Stomach (tissue), 9 donors: ENCODE data around the gene DYDC1. TPM values are rescaled to one million over a fixed set of nuclear protein-coding genes. Genes with fewer than 3 reads are reported as not detected.
A peak's percentile ranks its signal among the peaks of the same experiment; 100 is the strongest.

Experiments
- DNase-seq, 2 donors: peaks; one replicate each; pipeline versions ENCODE4 v3.0.0 to v3.0.0-alpha.2; 2013 to 2019
- H3K27ac ChIP-seq, 5 donors: fragments of 200-600 bp in 4 of 5; sonication (generic) in 4 of 5; one replicate each; pipeline ENCODE4 v1.5.1; 2013 to 2019; ENCODE audit warnings: mild to moderate bottlenecking in 1 of 5, moderate library complexity in 1 of 5
- H3K27me3 ChIP-seq, 3 donors: fragments of 200-600 bp; sonication (generic); one replicate each; pipeline ENCODE4 v1.5.1; 2017 to 2019; ENCODE audit warnings: mixed run types in 1 of 3
- H3K36me3 ChIP-seq, 4 donors: fragments of 200-600 bp; sonication (generic); 1 replicate in 3 of 4; 2 replicates in 1 of 4; pipeline ENCODE4 v1.5.1; 2016 to 2019
- H3K4me1 ChIP-seq, 4 donors: fragments of 200-600 bp; sonication (generic); one replicate each; pipeline ENCODE4 v1.5.1; 2016 to 2019
- H3K4me3 ChIP-seq, 4 donors: fragments of 200-600 bp; sonication (generic) in 3 of 4; one replicate each; pipeline ENCODE4 v1.5.1; 2016 to 2019; ENCODE audit warnings: mild to moderate bottlenecking in 1 of 4
- H3K9me3 ChIP-seq, 4 donors: fragments of 200-600 bp; sonication (generic); one replicate each; pipeline ENCODE4 v1.5.1; 2016 to 2019
- CTCF ChIP-seq, 7 experiments: fragments of 450-650 bp in 4 of 7; fragments of 200-600 bp in 3 of 7; sonication (generic) in 3 of 7; IDR thresholded peaks; one replicate each; pipeline ENCODE4 v1.5.1; 2016 to 2019; ENCODE audit warnings: antibody characterized with exemption in 7 of 7, control low read depth in 2 of 7, mild to moderate bottlenecking in 1 of 7
- EP300 ChIP-seq: sonication (generic); formaldehyde crosslinking; IDR thresholded peaks from one replicate; pipeline ENCODE4 v1.6.1; 2017; ENCODE audit warnings: antibody characterized with exemption
- POLR2A ChIP-seq, 4 donors: fragments of 450-650 bp; IDR thresholded peaks; one replicate each; pipeline ENCODE4 v1.6.1; 2016; ENCODE audit warnings: antibody characterized with exemption in 4 of 4, control low read depth in 2 of 4, mild to moderate bottlenecking in 1 of 4, moderate library complexity in 1 of 4
- POLR2AphosphoS5 ChIP-seq, 3 donors: sonication (generic); formaldehyde crosslinking; IDR thresholded peaks; one replicate each; pipeline ENCODE4 v1.6.1; 2016; ENCODE audit warnings: antibody characterized with exemption in 3 of 3
- WGBS, 5 donors: extraction: QIAGEN DNeasy Blood & Tissue Kit in 3 of 5; methylation state at CpG; one replicate each; pipeline versions ENCODE4 v1.1.5 to v1.1.7; 2013 to 2018; 5-methylcytosine and 5-hydroxymethylcytosine counted together
- intact Hi-C: fragments of 100-400 bp; cut with DNase I; formaldehyde crosslinking; loops from one replicate; pipeline ENCODE4 v1.15.1; 2023; ENCODE audit warnings: low total_unique reads
- polyA plus RNA-seq, 3 donors: library from polyadenylated mRNA; stranded (reverse); fragments of 200-250 nt; gene quantifications; one replicate each; pipeline ENCODE4 v1.2.3, GENCODE V29; 2013
- total RNA-seq, 5 donors: library from RNA; depleted of rRNA; stranded (reverse); fragments of >200 nt; gene quantifications; one replicate each; pipeline versions ENCODE4 v1.1.0 to v1.2.3, GENCODE V29; 2014 to 2016
- donor health status: healthy with polysubstance abuse.
- donor health status: Bipolar disorder and iron deficiency.
- donor health status: healthy.

The DYDC1 gene
- total and polyA plus RNA-seq, 8 donors = not detected

DNA sequence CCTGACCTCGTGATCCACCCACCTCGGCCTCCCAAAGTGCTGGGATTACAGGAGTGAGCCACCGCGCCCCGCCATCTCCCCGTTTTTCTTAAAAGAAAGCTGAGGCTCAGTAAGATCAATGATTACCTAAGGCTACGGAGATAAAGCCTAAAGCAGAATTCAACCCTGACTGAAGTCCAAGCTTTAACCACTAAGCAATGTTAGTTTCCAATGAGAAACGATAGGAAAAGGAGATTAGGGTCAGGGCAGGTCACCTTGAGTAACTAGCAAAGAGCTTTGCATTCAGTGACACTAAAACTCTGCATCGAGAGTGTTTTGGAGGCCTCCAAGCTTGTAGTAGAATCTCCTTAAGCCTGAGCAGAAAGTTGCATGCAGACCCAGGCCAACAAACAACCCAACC lies 34.2 kb upstream of the DYDC1 start:
- Histone ChIP-seq H3K27ac (no peak overlapping the region), H3K4me1 (no peaks in the 10 kb centered on the region), H3K27me3 (peaks cover 0 to 8% (median 0%) of the 10 kb centered on the region in 3 donors), H3K9me3 (no peaks in the 10 kb centered on the region), H3K36me3 (no peaks in the 10 kb centered on the region), H3K4me3 (no peak overlapping the region)
- intact Hi-C loops = no loop called here
- no peak for TF ChIP-seq POLR2A (IDR thresholded peaks at IDR 0.05)
- no peak for TF ChIP-seq POLR2AphosphoS5 (IDR thresholded peaks at IDR 0.05)
- TF ChIP-seq CTCF (IDR thresholded peaks at IDR 0.05) = no peak
- no peak for TF ChIP-seq EP300
- no peak for DNase-seq
- WGBS, 5 donors = 45 to 69% (median 61%) methylated on average over 9 of the region's 9 CpGs

DNA sequence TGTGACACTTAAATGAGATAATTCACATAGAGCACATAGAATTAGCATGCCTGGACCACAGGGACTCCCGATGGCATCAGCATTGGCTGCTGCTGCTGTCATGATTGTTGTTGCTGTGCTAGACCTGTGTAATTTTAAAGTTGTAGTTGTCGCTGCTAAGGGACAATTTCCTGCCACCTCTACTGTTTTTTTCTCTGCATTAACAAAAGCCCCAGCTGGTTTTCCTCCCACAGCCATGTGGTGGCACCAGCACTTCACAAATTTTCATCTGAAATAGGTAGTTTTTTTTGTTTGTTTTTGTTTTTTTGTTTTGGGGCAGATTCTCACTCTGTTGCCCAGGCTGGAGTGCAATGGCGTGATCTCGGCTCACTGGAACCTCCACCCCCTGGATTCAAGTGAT lies 26.4 kb upstream of the DYDC1 start:
- no peaks in the 10 kb centered on the region for H3K27me3 ChIP-seq
- WGBS, 5 donors = 4 to 20% (median 18%) methylated on average over 4 of the region's 4 CpGs
- H3K4me1 ChIP-seq = peaks cover 0 to 4% (median 0%) of the 10 kb centered on the region in 4 donors
- peak in 1 of 2 donors; percentile 75 for DNase-seq
- no peak overlapping the region for H3K4me3 ChIP-seq
- no peaks in the 10 kb centered on the region for H3K9me3 ChIP-seq
- no peaks in the 10 kb centered on the region for H3K36me3 ChIP-seq
- H3K27ac ChIP-seq = no peak overlapping the region
- TF ChIP-seq CTCF (IDR thresholded peaks at IDR 0.05) (peak in 4 of 7 experiments; percentile 25 to 53 (median 39)), EP300 (no peak), POLR2A (IDR thresholded peaks at IDR 0.05) (no peak)
- intact Hi-C loops = no loop called here

DNA sequence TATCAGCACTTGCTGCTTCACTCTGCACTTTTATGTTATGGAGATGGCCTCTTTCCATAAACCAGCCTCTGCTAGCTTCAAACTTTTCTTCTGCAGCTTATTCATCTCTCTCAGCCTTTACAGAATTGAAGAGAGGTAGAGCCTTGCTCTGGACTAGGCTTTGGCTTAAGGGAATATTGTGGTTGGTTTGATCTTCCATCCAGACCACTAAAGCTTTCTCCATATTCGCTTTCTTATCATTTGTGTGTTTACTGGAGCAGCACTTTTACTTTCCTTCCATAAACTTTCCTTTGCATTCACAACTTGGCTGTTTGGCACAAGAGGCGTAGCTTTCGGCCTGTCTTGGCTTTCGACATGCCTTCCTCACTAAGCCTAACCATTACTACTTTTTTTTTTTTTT lies 23.6 kb upstream of the DYDC1 start:
- Histone ChIP-seq H3K36me3 (no peaks in the 10 kb centered on the region), H3K27ac (no peak overlapping the region), H3K27me3 (no peaks in the 10 kb centered on the region), H3K4me3 (no peak overlapping the region), H3K9me3 (no peaks in the 10 kb centered on the region), H3K4me1 (peaks cover 0 to 4% (median 0%) of the 10 kb centered on the region in 4 donors)
- DNase-seq = no peak
- intact Hi-C loops = no loop called here
- TF ChIP-seq CTCF (IDR thresholded peaks at IDR 0.05) (no peak), EP300 (no peak), POLR2A (IDR thresholded peaks at IDR 0.05) (no peak), POLR2AphosphoS5 (IDR thresholded peaks at IDR 0.05) (no peak)
- 20 to 46% (median 34%) methylated on average over 4 of the region's 4 CpGs for WGBS, 5 donors

- intact Hi-C loops = no loop called here
- Histone ChIP-seq H3K4me1 (peaks cover 0 to 4% (median 0%) of the 10 kb centered on the region in 4 donors), H3K4me3 (no peak overlapping the region), H3K27ac (no peak overlapping the region), H3K9me3 (no peaks in the 10 kb centered on the region), H3K27me3 (no peaks in the 10 kb centered on the region), H3K36me3 (no peaks in the 10 kb centered on the region)
- 26 to 70% (median 50%) methylated on average over 3 of the region's 3 CpGs for WGBS, 5 donors
- DNase-seq = no peak
- TF ChIP-seq POLR2AphosphoS5 (IDR thresholded peaks at IDR 0.05) (no peak), POLR2A (IDR thresholded peaks at IDR 0.05) (no peak), CTCF (IDR thresholded peaks at IDR 0.05) (no peak), EP300 (no peak)
Observed at GRCh38 chr10:80379701-80380100, 23.1 kb upstream of the DYDC1 start.
